K562 (cell line): ENCODE results near the gene ASB6. TPM values are rescaled to one million over a fixed set of nuclear protein-coding genes. Genes with fewer than 3 reads are reported as not detected.
A peak's percentile ranks its signal among the peaks of the same experiment; 100 is the strongest.

Source experiments
- COPS2 ChIP-seq: fragments of 450-650 bp; conservative IDR thresholded peaks from 2 replicates; pipeline ENCODE4 v1.6.1; 2016; ENCODE audit warnings: mild to moderate bottlenecking, moderate library complexity
- CREM ChIP-seq: IDR thresholded peaks from 2 replicates; pipeline ENCODE4 v1.6.1; 2014; ENCODE audit warnings: antibody characterized with exemption, low read depth
- DEAF1 ChIP-seq: fragments of 450-650 bp; formaldehyde crosslinking; IDR thresholded peaks from 2 replicates; pipeline ENCODE4 v1.4.0; 2020; ENCODE audit warnings: mild to moderate bottlenecking, moderate library complexity
- HOMEZ ChIP-seq: fragments of 250-450 bp; sonication (Bioruptor Pico); IDR thresholded peaks from 2 replicates; pipeline ENCODE4 v1.4.0; 2020; ENCODE audit warnings: mild to moderate bottlenecking, moderate library complexity
- KLF13 ChIP-seq: fragments of 450-650 bp; IDR thresholded peaks from 2 replicates; pipeline ENCODE4 v1.6.1; 2016; ENCODE audit warnings: missing genetic modification characterization, low read depth, mild to moderate bottlenecking, missing compliant biosample characterization, moderate library complexity, borderline replicate concordance
- KLF16 ChIP-seq: IDR thresholded peaks from 2 replicates; pipeline ENCODE4 v1.6.1; 2016; ENCODE audit warnings: antibody characterized with exemption
- NCOA1 ChIP-seq: fragments of 450-650 bp; IDR thresholded peaks from 2 replicates; pipeline ENCODE4 v1.6.1; 2016; ENCODE audit warnings: low read depth
- NR3C1 ChIP-seq: sonication (generic); formaldehyde crosslinking; IDR thresholded peaks from 2 replicates; pipeline ENCODE4 v1.8.1; 2022; ENCODE audit warnings: missing genetic modification reagents
- RBM22 ChIP-seq: fragments of 200-400 bp; formaldehyde crosslinking; IDR thresholded peaks from 2 replicates; pipeline ENCODE4 v1.6.1; 2018; ENCODE audit warnings: low read length, low read depth; ENCODE audit not compliant: poor library complexity, severe bottlenecking
- RCOR1 ChIP-seq, 2 experiments: IDR thresholded peaks; 2 replicates each; pipeline ENCODE4 v1.6.1; 2012; ENCODE audit warnings: low read depth in 2 of 2, low read length in 2 of 2, borderline replicate concordance in 1 of 2, improper control_type of control experiment in 1 of 2
- RFX5 ChIP-seq: IDR thresholded peaks from 2 replicates; pipeline ENCODE4 v1.6.1; 2011; ENCODE audit warnings: low read depth, mild to moderate bottlenecking, improper control_type of control experiment, low read length
- RUNX1 ChIP-seq: sonication (generic); IDR thresholded peaks from 2 replicates; pipeline ENCODE4 v1.6.1; 2016; ENCODE audit warnings: antibody characterized with exemption, low read depth
- SNRNP70 ChIP-seq: fragments of 200-400 bp; formaldehyde crosslinking; optimal IDR thresholded peaks from 2 replicates; pipeline ENCODE3; 2017; ENCODE audit warnings: low read depth, low read length
- TARDBP ChIP-seq: fragments of 450-650 bp; IDR thresholded peaks from 2 replicates; pipeline ENCODE4 v1.6.1; 2016
- XRCC3 ChIP-seq: fragments of 450-650 bp; IDR thresholded peaks from 2 replicates; pipeline ENCODE4 v1.6.1; 2017; ENCODE audit warnings: mild to moderate bottlenecking, moderate library complexity
- ZNF449 ChIP-seq: fragments of 250-450 bp; sonication (Bioruptor Pico); IDR thresholded peaks from 2 replicates; pipeline ENCODE4 v1.8.0; 2022; ENCODE audit warnings: moderate library complexity, mild to moderate bottlenecking, inconsistent platforms
- ZNF561 ChIP-seq: fragments of 450-650 bp; formaldehyde crosslinking; conservative IDR thresholded peaks from 2 replicates; pipeline ENCODE4 v1.4.0; 2020; ENCODE audit warnings: mild to moderate bottlenecking, moderate library complexity
- polyA plus RNA-seq, 8 experiments: library from polyadenylated mRNA; depleted of rRNA in 4 of 8; stranded (reverse) in 5 of 8; unstranded in 3 of 8; fragments of >200 nt; fragmentation: Nextera tagmentation in 2 of 8; fragmentation: Illumina TruSeq in 1 of 8; extraction: Ambion mirVana in 2 of 8; extraction: Trizol in 1 of 8; gene quantifications; 2 replicates each; pipeline versions ENCODE4 v1.2.1 to v1.2.3, GENCODE V29; 2011 to 2014; ENCODE audit warnings: inconsistent platforms in 1 of 8, missing spikeins in 1 of 8
- total RNA-seq, 7 experiments: library from RNA; depleted of rRNA in 6 of 7; stranded (reverse); fragments of >200 nt in 6 of 7; fragmentation: Illumina TruSeq in 2 of 7; extraction: Trizol in 2 of 7; gene quantifications; 2 replicates each; pipeline versions ENCODE4 v1.2.1 to v1.2.3, GENCODE V29; 2011 to 2021; ENCODE audit warnings: low replicate concordance in 1 of 7
- TF ChIP-seq, protein P1 (sequence below): fragments of 450-650 bp; IDR thresholded peaks from 2 replicates; pipeline ENCODE4 v1.6.1; 2017; ENCODE audit warnings: antibody characterized with exemption, mild to moderate bottlenecking

Gene ASB6
- total and polyA plus RNA-seq, 9 of the 15 experiments (the other 6 are each of a cell fraction or from before 2014, with no cell fraction given): 0.92 to 17.8 (median 11.3) TPM

DNA sequence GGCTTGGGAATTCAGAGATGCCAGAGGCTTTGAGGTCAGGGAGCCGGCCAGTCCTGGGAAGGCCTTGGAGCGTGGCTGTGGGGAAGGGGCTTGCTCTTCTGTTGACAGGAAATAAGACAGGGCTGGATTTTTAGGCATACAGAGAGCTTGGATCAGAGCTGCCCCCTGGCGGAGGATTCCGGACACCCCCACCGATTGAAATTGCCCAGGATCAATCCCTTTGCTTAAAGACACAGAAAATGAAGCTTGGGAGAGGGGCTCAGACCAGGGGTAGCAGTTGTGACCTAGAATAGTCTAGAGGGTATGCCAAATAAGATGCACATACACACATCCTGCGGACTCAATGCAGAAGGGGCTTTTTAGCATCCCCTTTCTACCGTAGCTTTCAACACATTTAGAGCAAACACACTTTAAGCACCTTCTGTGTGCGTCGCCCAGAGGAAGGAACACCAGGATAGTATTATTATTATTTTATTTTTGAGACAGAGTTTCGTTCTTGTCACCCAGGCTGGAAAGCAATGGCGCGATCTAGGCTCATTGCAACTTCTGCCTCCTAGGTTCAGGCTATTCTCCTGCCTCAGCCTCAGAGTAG, 17.7 kb downstream of the ASB6 start (continued):
- TF ChIP-seq DEAF1 (CRISPR knock-in tag) (0 out of 2 replicates have a peak, but pooled peaks have one; percentile 28), XRCC3 (no peak), COPS2 (no peak), KLF13 (tag) (no peak), RFX5 (no peak), ZNF449 (CRISPR knock-in tag) (no peak), NR3C1 (CRISPR knock-in tag) (no peak), KLF16 (0 out of 2 replicates have a peak, but pooled peaks have one; percentile 8), RUNX1 (no peak), RBM22 (no peak), SNRNP70 (no peak), CREM (no peak), NCOA1 (no peak), ZNF561 (CRISPR knock-in tag) (no peak), TARDBP (no peak), RCOR1 (IDR thresholded peaks at IDR 0.05; ENCODE audit: borderline replicate concordance in 1 of 2, low read depth in 2 of 2, low read length in 2 of 2) (0 out of 4 replicates have a peak, but pooled peaks of 1 of the 2 experiments have one; percentile 31), HOMEZ (CRISPR knock-in tag) (no peak)
- TF ChIP-seq, protein P1, sequence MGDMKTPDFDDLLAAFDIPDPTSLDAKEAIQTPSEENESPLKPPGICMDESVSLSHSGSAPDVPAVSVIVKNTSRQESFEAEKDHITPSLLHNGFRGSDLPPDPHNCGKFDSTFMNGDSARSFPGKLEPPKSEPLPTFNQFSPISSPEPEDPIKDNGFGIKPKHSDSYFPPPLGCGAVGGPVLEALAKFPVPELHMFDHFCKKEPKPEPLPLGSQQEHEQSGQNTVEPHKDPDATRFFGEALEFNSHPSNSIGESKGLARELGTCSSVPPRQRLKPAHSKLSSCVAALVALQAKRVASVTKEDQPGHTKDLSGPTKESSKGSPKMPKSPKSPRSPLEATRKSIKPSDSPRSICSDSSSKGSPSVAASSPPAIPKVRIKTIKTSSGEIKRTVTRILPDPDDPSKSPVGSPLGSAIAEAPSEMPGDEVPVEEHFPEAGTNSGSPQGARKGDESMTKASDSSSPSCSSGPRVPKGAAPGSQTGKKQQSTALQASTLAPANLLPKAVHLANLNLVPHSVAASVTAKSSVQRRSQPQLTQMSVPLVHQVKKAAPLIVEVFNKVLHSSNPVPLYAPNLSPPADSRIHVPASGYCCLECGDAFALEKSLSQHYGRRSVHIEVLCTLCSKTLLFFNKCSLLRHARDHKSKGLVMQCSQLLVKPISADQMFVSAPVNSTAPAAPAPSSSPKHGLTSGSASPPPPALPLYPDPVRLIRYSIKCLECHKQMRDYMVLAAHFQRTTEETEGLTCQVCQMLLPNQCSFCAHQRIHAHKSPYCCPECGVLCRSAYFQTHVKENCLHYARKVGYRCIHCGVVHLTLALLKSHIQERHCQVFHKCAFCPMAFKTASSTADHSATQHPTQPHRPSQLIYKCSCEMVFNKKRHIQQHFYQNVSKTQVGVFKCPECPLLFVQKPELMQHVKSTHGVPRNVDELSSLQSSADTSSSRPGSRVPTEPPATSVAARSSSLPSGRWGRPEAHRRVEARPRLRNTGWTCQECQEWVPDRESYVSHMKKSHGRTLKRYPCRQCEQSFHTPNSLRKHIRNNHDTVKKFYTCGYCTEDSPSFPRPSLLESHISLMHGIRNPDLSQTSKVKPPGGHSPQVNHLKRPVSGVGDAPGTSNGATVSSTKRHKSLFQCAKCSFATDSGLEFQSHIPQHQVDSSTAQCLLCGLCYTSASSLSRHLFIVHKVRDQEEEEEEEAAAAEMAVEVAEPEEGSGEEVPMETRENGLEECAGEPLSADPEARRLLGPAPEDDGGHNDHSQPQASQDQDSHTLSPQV: no peak
